ENCODE measurements around the gene C1orf116. TPM values are rescaled to one million over a fixed set of nuclear protein-coding genes. Genes with fewer than 3 reads are reported as not detected.
"Not testable (repeated sequence)": the region's sequence is repeated elsewhere in the genome, so short reads cannot be mapped to it uniquely, and the experiment has no call there.

Gene C1orf116
- polyA plus RNA-seq, 3 donors: 19.8 to 31.7 (median 21.0) TPM

- DNase-seq (ENCODE audit: extremely low read depth in 1 of 11, low read depth in 9 of 11, low spot score in 4 of 11): no peak
Observed at GRCh38 chr1:207048041-207048440, 15.5 kb upstream of the C1orf116 start.

GRCh38 chr1:207047505-207047904 is 14.9 kb upstream of the C1orf116 start:
- DNase-seq (ENCODE audit: extremely low read depth in 1 of 11, low read depth in 9 of 11, low spot score in 4 of 11): no peak

- DNase-seq (ENCODE audit: extremely low read depth in 1 of 11, low read depth in 9 of 11, low spot score in 4 of 11): no peak
Observed at GRCh38 chr1:207045453-207045852, 12.9 kb upstream of the C1orf116 start.

- not testable (repeated sequence) for DNase-seq (ENCODE audit: extremely low read depth in 1 of 11, low read depth in 9 of 11, low spot score in 4 of 11)
Observed at GRCh38 chr1:207041397-207041796, 8.8 kb upstream of the C1orf116 start.

- no peak for DNase-seq (ENCODE audit: extremely low read depth in 1 of 11, low read depth in 9 of 11, low spot score in 4 of 11)
Observed at GRCh38 chr1:207040181-207040533, 7.6 kb upstream of the C1orf116 start.

GRCh38 chr1:207039380-207040180 is 7.0 kb upstream of the C1orf116 start:
- no peak for DNase-seq (ENCODE audit: extremely low read depth in 1 of 11, low read depth in 9 of 11, low spot score in 4 of 11)

- no peak for DNase-seq (ENCODE audit: extremely low read depth in 1 of 11, low read depth in 9 of 11, low spot score in 4 of 11)
Observed at GRCh38 chr1:207036865-207037264, 4.3 kb upstream of the C1orf116 start.

GRCh38 chr1:207035877-207036551 is 3.5 kb upstream of the C1orf116 start:
- no peak for DNase-seq (ENCODE audit: extremely low read depth in 1 of 11, low read depth in 9 of 11, low spot score in 4 of 11)

GRCh38 chr1:207034998-207035397 is 2.4 kb upstream of the C1orf116 start:
- DNase-seq (ENCODE audit: extremely low read depth in 1 of 11, low read depth in 9 of 11, low spot score in 4 of 11): no peak

GRCh38 chr1:207034208-207034607 is 1.7 kb upstream of the C1orf116 start:
- no peak for DNase-seq (ENCODE audit: extremely low read depth in 1 of 11, low read depth in 9 of 11, low spot score in 4 of 11)

GRCh38 chr1:207033302-207033701 is 746 bp upstream of the C1orf116 start:
- no peak for DNase-seq (ENCODE audit: extremely low read depth in 1 of 11, low read depth in 9 of 11, low spot score in 4 of 11)

- DNase-seq (ENCODE audit: extremely low read depth in 1 of 11, low read depth in 9 of 11, low spot score in 4 of 11): no peak
Observed at GRCh38 chr1:207031632-207032264, 808 bp downstream of the C1orf116 start.

GRCh38 chr1:207031016-207031415 is 1.5 kb downstream of the C1orf116 start:
- DNase-seq (ENCODE audit: extremely low read depth in 1 of 11, low read depth in 9 of 11, low spot score in 4 of 11): no peak

GRCh38 chr1:207030522-207031009 is 2.0 kb downstream of the C1orf116 start:
- DNase-seq (ENCODE audit: extremely low read depth in 1 of 11, low read depth in 9 of 11, low spot score in 4 of 11): no peak

GRCh38 chr1:207029701-207030521 is 2.6 kb downstream of the C1orf116 start:
- no peak for DNase-seq (ENCODE audit: extremely low read depth in 1 of 11, low read depth in 9 of 11, low spot score in 4 of 11)

- no peak for DNase-seq (ENCODE audit: extremely low read depth in 1 of 11, low read depth in 9 of 11, low spot score in 4 of 11)
Observed at GRCh38 chr1:207028884-207029650, 3.5 kb downstream of the C1orf116 start.

GRCh38 chr1:207027921-207028320 is 4.6 kb downstream of the C1orf116 start:
- DNase-seq (ENCODE audit: extremely low read depth in 1 of 11, low read depth in 9 of 11, low spot score in 4 of 11): no peak

GRCh38 chr1:207027206-207027777 is 5.3 kb downstream of the C1orf116 start:
- DNase-seq (ENCODE audit: extremely low read depth in 1 of 11, low read depth in 9 of 11, low spot score in 4 of 11): no peak
